ENCODE data around the gene SLC18A3. TPM values are rescaled to one million over a fixed set of nuclear protein-coding genes. Genes with fewer than 3 reads are reported as not detected.
A peak's percentile ranks its signal among the peaks of the same experiment; 100 is the strongest.

The SLC18A3 gene
- total RNA-seq, 1 experiment from 2014 or later, result not detected

- Histone ChIP-seq H3K4me3 (no peak overlapping the region), H3K36me3 (no peaks in the 10 kb centered on the region), H3K9me3 (peaks cover under 1% of the 10 kb centered on the region; the same call in 1 of the 2 replicates), H3K27me3 (peaks cover 68% of the 10 kb centered on the region)
- no peak for DNase-seq
Measured at GRCh38 chr10:49605939-49606509, 4.1 kb upstream of the SLC18A3 start.

- DNase-seq, result peak; percentile 85
- Histone ChIP-seq H3K27me3 (peaks cover 79% of the 10 kb centered on the region), H3K36me3 (no peaks in the 10 kb centered on the region)
Measured at GRCh38 chr10:49606981-49607535, 3.1 kb upstream of the SLC18A3 start.

GRCh38 chr10:49608166-49609005 is 1.7 kb upstream of the SLC18A3 start:
- peak; percentile 0 for DNase-seq
- H3K27me3 ChIP-seq, result peaks cover 85% of the 10 kb centered on the region
- no peaks in the 10 kb centered on the region for H3K36me3 ChIP-seq
- H3K9me3 ChIP-seq, result peaks cover 9% of the 10 kb centered on the region
- H3K4me3 ChIP-seq, result no peak overlapping the region

More at GRCh38 chr10:49606981-49607535, 3.1 kb upstream of the SLC18A3 start:
- Histone ChIP-seq H3K9me3 (peaks cover 9% of the 10 kb centered on the region), H3K4me3 (no peak overlapping the region)

GRCh38 chr10:49609006-49609282 is 1.2 kb upstream of the SLC18A3 start:
- peaks cover 9% of the 10 kb centered on the region for H3K9me3 ChIP-seq
- no peak overlapping the region for H3K4me3 ChIP-seq
- no peaks in the 10 kb centered on the region for H3K36me3 ChIP-seq
- H3K27me3 ChIP-seq, result peaks cover 85% of the 10 kb centered on the region
- no peak for DNase-seq

GRCh38 chr10:49609283-49610113 is 612 bp upstream of the SLC18A3 start:
- H3K9me3 ChIP-seq, result peaks cover 9% of the 10 kb centered on the region
- no peak overlapping the region for H3K4me3 ChIP-seq
- peak; percentile 37 for DNase-seq
- no peaks in the 10 kb centered on the region for H3K36me3 ChIP-seq
- peaks cover 83% of the 10 kb centered on the region for H3K27me3 ChIP-seq

GRCh38 chr10:49610458-49611165 is 502 bp downstream of the SLC18A3 start:
- no peak for DNase-seq
- peaks cover 91% of the 10 kb centered on the region for H3K27me3 ChIP-seq
- peak overlapping the region; percentile 22; the same call in 1 of the 2 replicates for H3K4me3 ChIP-seq
- H3K9me3 ChIP-seq, result peaks cover 9% of the 10 kb centered on the region
- H3K36me3 ChIP-seq, result no peaks in the 10 kb centered on the region

GRCh38 chr10:49611166-49611815 is 1.2 kb downstream of the SLC18A3 start:
- H3K36me3 ChIP-seq, result no peaks in the 10 kb centered on the region
- H3K27me3 ChIP-seq, result peaks cover 91% of the 10 kb centered on the region
- peak; percentile 11 for DNase-seq
- H3K9me3 ChIP-seq, result peaks cover 9% of the 10 kb centered on the region
- H3K4me3 ChIP-seq, result no peak overlapping the region

GRCh38 chr10:49611816-49612512 is 1.9 kb downstream of the SLC18A3 start:
- H3K27me3 ChIP-seq, result peaks cover 85% of the 10 kb centered on the region
- peaks cover 9% of the 10 kb centered on the region for H3K9me3 ChIP-seq
- peak; percentile 2 for DNase-seq
- no peak overlapping the region for H3K4me3 ChIP-seq
- H3K36me3 ChIP-seq, result no peaks in the 10 kb centered on the region

GRCh38 chr10:49612513-49613164 is 2.5 kb downstream of the SLC18A3 start:
- DNase-seq, result peak; percentile 30
- Histone ChIP-seq H3K36me3 (no peaks in the 10 kb centered on the region), H3K4me3 (no peak overlapping the region), H3K9me3 (peaks cover 9% of the 10 kb centered on the region), H3K27me3 (peaks cover 78% of the 10 kb centered on the region)

GRCh38 chr10:49613165-49613881 is 3.2 kb downstream of the SLC18A3 start:
- H3K9me3 ChIP-seq, result peaks cover 9% of the 10 kb centered on the region
- peaks cover 74% of the 10 kb centered on the region for H3K27me3 ChIP-seq
- no peak overlapping the region for H3K4me3 ChIP-seq
- peak; percentile 2 for DNase-seq
- H3K36me3 ChIP-seq, result no peaks in the 10 kb centered on the region

- H3K9me3 ChIP-seq, result peaks cover 9% of the 10 kb centered on the region
- no peaks in the 10 kb centered on the region for H3K36me3 ChIP-seq
- H3K27me3 ChIP-seq, result peaks cover 74% of the 10 kb centered on the region
- DNase-seq, result no peak
- H3K4me3 ChIP-seq, result no peak within 1 kb of the TSS
Measured at GRCh38 chr10:49613882-49614241, 3.8 kb downstream of the SLC18A3 start, which contains the start of gene CHAT. CHAT (plus strand) TSS chr10:49614037; CDS start chr10:49614190, 153 bp downstream.

- Histone ChIP-seq H3K4me3 (no peak overlapping the region), H3K9me3 (peaks cover 9% of the 10 kb centered on the region), H3K27me3 (peaks cover 74% of the 10 kb centered on the region), H3K36me3 (no peaks in the 10 kb centered on the region)
- DNase-seq, result peak; percentile 8
Measured at GRCh38 chr10:49614242-49615198, 4.4 kb downstream of the SLC18A3 start.

GRCh38 chr10:49615213-49615612 is 5.1 kb downstream of the SLC18A3 start:
- H3K36me3 ChIP-seq, result no peaks in the 10 kb centered on the region
- peak; percentile 1 for DNase-seq
- H3K9me3 ChIP-seq, result peaks cover 9% of the 10 kb centered on the region
- H3K4me3 ChIP-seq, result no peak overlapping the region
- peaks cover 71% of the 10 kb centered on the region for H3K27me3 ChIP-seq
